HFFc6 (cell line): ENCODE data around the gene CCDC33. TPM values are rescaled to one million over a fixed set of nuclear protein-coding genes. Genes with fewer than 3 reads are reported as not detected.

Source experiments
- DNase-seq: peaks from one replicate; pipeline ENCODE4 v3.0.0-alpha.2; 2018
- H3K27ac Mint-ChIP-seq: 2 replicates; pipeline ENCODE4 v1.8.0; 2020; ENCODE audit warnings: mild to moderate bottlenecking, mixed read lengths
- H3K27me3 Mint-ChIP-seq: 2 replicates; pipeline ENCODE4 v1.8.0; 2021; ENCODE audit warnings: mild to moderate bottlenecking, moderate library complexity, mixed read lengths; ENCODE audit not compliant: insufficient read depth
- H3K36me3 Mint-ChIP-seq: 2 replicates; pipeline ENCODE4 v1.8.0; 2021; ENCODE audit warnings: low read depth, mixed read lengths
- H3K4me1 Mint-ChIP-seq: 2 replicates; pipeline ENCODE4 v1.8.0; 2020; ENCODE audit warnings: low read depth, mixed read lengths
- H3K4me3 Mint-ChIP-seq: 2 replicates; pipeline ENCODE4 v1.8.0; 2020; ENCODE audit warnings: mild to moderate bottlenecking, moderate library complexity, mixed read lengths
- H3K9me3 Mint-ChIP-seq: 2 replicates; pipeline ENCODE4 v1.8.0; 2020; ENCODE audit warnings: mild to moderate bottlenecking, mixed read lengths
- CTCF ChIP-seq: fragments of 200-600 bp; sonication (generic); IDR thresholded peaks from 2 replicates; pipeline ENCODE4 v1.5.0; 2021; ENCODE audit warnings: antibody characterized with exemption, mild to moderate bottlenecking
- total RNA-seq, 6 experiments: library from RNA; stranded (reverse); fragmentation: NEBNext Ultra II Directional; extraction: Animal tissue kit (Norgen Biotek cat#: 25700); gene quantifications; 2 replicates in 1 of 6; 3 replicates in 5 of 6; pipeline ENCODE4 v1.2.3, GENCODE V29; 2021

CCDC33 gene
- total RNA-seq, 6 experiments from 2014 or later, result 0.30 TPM; not detected in 5

GRCh38 chr15:74261041-74261440 is 24.9 kb downstream of the CCDC33 start:
- Mint-ChIP-seq H3K36me3 (no peaks in the 10 kb centered on the region), H3K4me1 (no peaks in the 10 kb centered on the region), H3K4me3 (no peak overlapping the region), H3K27me3 (peaks cover 64% of the 10 kb centered on the region), H3K9me3 (no peaks in the 10 kb centered on the region), H3K27ac (no peak overlapping the region)
- TF ChIP-seq CTCF, result no peak
- no peak for DNase-seq

GRCh38 chr15:74261685-74262084 is 25.6 kb downstream of the CCDC33 start:
- no peaks in the 10 kb centered on the region for H3K4me1 Mint-ChIP-seq
- DNase-seq, result no peak
- H3K36me3 Mint-ChIP-seq, result no peaks in the 10 kb centered on the region
- H3K9me3 Mint-ChIP-seq, result no peaks in the 10 kb centered on the region
- H3K27me3 Mint-ChIP-seq, result peaks cover 64% of the 10 kb centered on the region
- no peak overlapping the region for H3K27ac Mint-ChIP-seq
- TF ChIP-seq CTCF, result no peak
- H3K4me3 Mint-ChIP-seq, result no peak overlapping the region

GRCh38 chr15:74262151-74262550 is 26.0 kb downstream of the CCDC33 start:
- no peaks in the 10 kb centered on the region for H3K9me3 Mint-ChIP-seq
- H3K27me3 Mint-ChIP-seq, result peaks cover 65% of the 10 kb centered on the region

GRCh38 chr15:74262625-74263024 is 26.5 kb downstream of the CCDC33 start:
- no peak for DNase-seq
- Mint-ChIP-seq H3K9me3 (no peaks in the 10 kb centered on the region), H3K4me3 (no peak overlapping the region), H3K27me3 (peaks cover 63% of the 10 kb centered on the region), H3K4me1 (no peaks in the 10 kb centered on the region), H3K36me3 (no peaks in the 10 kb centered on the region), H3K27ac (no peak overlapping the region)
- TF ChIP-seq CTCF, result no peak

More at GRCh38 chr15:74262151-74262550, 26.0 kb downstream of the CCDC33 start:
- no peak overlapping the region for H3K4me3 Mint-ChIP-seq
- no peak overlapping the region for H3K27ac Mint-ChIP-seq
- H3K36me3 Mint-ChIP-seq, result no peaks in the 10 kb centered on the region
- DNase-seq, result no peak
- H3K4me1 Mint-ChIP-seq, result no peaks in the 10 kb centered on the region
- TF ChIP-seq CTCF, result no peak

GRCh38 chr15:74263466-74263865 is 27.3 kb downstream of the CCDC33 start:
- DNase-seq, result no peak
- Mint-ChIP-seq H3K27me3 (peaks cover 61% of the 10 kb centered on the region), H3K36me3 (no peaks in the 10 kb centered on the region), H3K9me3 (no peaks in the 10 kb centered on the region), H3K4me3 (no peak overlapping the region), H3K4me1 (no peaks in the 10 kb centered on the region), H3K27ac (no peak overlapping the region)
- no peak for TF ChIP-seq CTCF

- H3K4me1 Mint-ChIP-seq, result no peaks in the 10 kb centered on the region
- peaks cover 60% of the 10 kb centered on the region for H3K27me3 Mint-ChIP-seq
- no peak overlapping the region for H3K27ac Mint-ChIP-seq
- no peak overlapping the region for H3K4me3 Mint-ChIP-seq
- no peaks in the 10 kb centered on the region for H3K36me3 Mint-ChIP-seq
- TF ChIP-seq CTCF, result no peak
- DNase-seq, result no peak
- H3K9me3 Mint-ChIP-seq, result no peaks in the 10 kb centered on the region
Measured at GRCh38 chr15:74264081-74264501, 28.0 kb downstream of the CCDC33 start.
